ENCODE data around the gene TARS3.
A peak's percentile ranks its signal among the peaks of the same experiment; 100 is the strongest.
"Not testable (repeated sequence)": the region's sequence is repeated elsewhere in the genome, so short reads cannot be mapped to it uniquely, and the experiment has no call there.

The TARS3 gene

GRCh38 chr15:101654171-101654570, 70.1 kb downstream of the TARS3 start:
- DNase-seq (ENCODE audit: low read depth) = no peak

GRCh38 chr15:101652786-101653430, 71.4 kb downstream of the TARS3 start:
- peak; percentile 24 for DNase-seq (ENCODE audit: low read depth)

- DNase-seq (ENCODE audit: low read depth) = peak; percentile 92
Observed at GRCh38 chr15:101652098-101652785, 72.0 kb downstream of the TARS3 start, which contains the start of gene TM2D3. Gene TM2D3 (minus strand): TSS chr15:101652381. CDS start chr15:101652361, 20 bp downstream.

- no peak for DNase-seq (ENCODE audit: low read depth)
Observed at GRCh38 chr15:101651554-101652097, 72.6 kb downstream of the TARS3 start.

- no peak for DNase-seq (ENCODE audit: low read depth)
Observed at GRCh38 chr15:101650145-101650544, 74.1 kb downstream of the TARS3 start.

DNA sequence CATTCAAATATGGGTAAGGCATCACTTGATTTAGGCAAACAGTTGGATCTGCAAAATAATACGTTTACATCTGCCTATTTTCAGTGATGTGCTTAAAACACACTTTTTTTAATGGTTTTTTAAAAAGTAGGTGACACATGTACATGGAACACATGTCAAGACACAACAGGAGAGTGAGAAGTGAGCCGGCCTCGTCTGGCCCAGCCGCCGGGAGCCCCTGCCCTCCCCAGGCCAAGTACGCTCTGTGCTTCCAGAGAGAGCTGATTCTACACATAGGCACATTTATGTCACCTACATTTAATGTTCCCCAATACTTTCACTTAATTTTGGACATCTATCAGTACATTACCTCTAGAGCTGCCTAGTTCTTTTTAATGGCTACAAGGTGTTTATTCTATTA, 75.9 kb downstream of the TARS3 start:
- no peak for DNase-seq (ENCODE audit: low read depth)

GRCh38 chr15:101647251-101647650, 77.0 kb downstream of the TARS3 start:
- DNase-seq (ENCODE audit: low read depth) = no peak

DNA sequence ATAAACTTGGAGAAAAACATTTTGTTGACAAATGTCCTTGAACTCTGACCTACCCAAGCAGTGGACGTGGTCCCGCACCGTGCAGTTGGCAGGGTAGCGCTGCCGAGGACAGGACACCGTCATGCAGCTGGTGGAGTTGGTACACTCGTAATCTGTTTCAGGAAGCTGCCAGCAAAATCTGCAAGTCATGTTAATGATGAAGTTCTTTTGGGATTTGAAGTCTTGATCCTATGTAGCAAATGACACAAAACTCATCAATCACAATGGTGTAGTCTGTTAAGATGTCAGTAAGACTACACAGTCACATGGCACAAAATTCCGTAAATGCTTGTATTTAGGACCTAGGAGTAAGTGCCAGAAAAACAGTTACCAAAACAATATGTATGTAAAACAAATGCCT, 77.6 kb downstream of the TARS3 start:
- peak; percentile 34 for DNase-seq (ENCODE audit: low read depth)

DNA sequence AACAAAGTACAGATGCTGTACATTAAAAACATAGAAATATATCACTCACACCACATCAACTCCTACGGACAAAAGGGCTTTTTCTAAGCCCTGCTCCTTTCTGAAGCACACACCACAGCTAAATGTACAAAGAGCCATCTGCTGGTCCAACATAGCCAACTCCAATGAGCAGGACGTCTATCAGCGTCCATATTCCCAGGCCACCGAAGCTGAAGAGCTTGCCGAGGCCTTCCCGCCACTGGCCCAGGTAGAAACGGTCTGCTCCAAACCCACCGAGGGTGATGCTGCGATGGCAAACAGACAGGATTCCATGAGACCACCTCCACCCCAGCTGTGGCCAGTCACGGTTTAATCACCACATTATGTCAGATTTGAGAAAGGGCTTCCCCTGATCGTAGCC, 81.9 kb downstream of the TARS3 start:
- DNase-seq (ENCODE audit: low read depth) = no peak

DNA sequence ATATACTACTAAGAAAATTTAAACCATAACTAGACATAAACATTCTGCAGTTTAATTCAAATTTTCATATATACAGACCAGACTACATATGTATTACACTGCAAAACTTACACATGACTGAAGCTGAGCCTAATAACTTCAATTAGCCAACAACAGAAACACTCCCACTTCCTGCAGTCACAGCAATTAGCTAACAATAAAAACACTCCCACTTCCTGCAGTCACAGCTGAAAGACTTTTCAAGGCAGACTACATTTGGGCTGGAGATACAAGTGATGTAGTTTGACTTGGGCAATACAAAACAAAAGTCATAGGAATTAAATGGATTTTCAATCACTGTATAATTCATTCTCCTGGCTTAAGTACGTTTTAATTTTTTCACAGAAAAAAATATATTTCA, 82.4 kb downstream of the TARS3 start:
- DNase-seq (ENCODE audit: low read depth) = peak; percentile 42

DNA sequence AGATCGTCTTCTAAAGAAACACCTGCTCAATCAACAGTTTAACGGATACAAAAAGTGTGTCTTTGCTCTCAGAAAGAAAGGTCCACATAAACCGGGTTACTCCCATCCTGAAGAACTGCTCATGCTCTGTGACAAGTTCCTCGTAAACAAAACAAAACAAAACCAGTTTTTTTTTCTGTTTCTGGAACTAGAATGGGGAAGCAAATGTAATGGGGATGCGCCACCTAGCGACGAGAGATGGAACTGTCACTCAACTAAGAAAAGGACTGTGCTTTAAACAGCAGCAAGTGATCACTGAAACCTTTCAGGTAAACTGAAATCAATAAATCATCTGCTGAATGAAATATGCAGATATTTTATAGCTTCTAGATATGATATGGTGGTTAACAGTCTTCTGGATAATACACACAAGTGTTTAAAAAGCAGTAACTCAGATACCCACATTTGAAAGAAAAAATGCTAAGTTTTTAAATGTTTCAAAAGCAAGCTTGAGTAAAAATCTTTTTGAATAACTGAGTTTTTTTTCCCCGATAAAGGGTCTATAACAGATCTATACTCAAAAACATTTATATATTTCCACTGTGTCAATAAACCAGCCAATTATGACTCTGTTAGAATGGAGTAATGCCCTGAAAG, 83.0 kb downstream of the TARS3 start:
- DNase-seq (ENCODE audit: low read depth) = peak; percentile 63

DNA sequence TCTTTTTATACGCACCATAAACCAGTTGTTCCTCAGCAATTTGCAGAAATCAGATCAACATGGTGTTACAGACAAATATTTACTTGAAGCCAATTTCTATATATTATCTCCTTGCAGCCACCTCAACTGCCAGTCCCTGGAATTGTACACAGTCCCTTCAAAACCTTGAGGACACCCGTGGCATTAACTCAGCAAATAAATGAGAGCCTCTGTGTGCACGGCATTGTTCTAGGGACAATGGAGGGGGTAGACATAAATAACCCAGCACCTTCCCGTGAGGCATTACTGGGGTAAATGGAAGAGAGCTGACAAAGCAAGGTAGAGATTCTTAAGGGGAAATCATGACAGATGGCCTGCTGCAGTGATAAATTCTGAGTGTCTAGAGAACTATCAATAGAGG, 84.6 kb downstream of the TARS3 start:
- DNase-seq (ENCODE audit: low read depth) = no peak

DNA sequence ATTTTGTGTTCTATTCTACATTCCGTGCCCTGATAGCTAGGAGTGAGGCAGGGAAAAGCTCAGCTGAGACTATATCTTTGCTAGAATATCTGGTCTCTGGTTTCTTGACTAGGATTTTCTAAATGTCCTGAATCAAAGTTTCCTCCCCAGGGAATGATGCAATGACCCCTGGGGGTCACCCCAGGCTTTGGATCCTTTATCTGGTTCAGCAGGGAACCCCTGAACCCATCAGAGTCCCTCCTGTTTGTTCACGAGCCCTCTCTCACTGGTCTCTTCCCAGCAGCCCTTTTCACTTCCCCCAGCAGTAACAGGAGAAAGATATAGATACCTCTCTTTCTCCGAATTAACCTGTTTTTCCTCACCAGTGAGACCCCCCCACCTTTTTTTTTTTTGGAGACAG, 86.4 kb downstream of the TARS3 start:
- no peak for DNase-seq (ENCODE audit: low read depth)

- DNase-seq (ENCODE audit: low read depth) = no peak
Observed at GRCh38 chr15:101637516-101637915, 86.8 kb downstream of the TARS3 start.

- no peak for DNase-seq (ENCODE audit: low read depth)
Observed at GRCh38 chr15:101637038-101637437, 87.2 kb downstream of the TARS3 start.

DNA sequence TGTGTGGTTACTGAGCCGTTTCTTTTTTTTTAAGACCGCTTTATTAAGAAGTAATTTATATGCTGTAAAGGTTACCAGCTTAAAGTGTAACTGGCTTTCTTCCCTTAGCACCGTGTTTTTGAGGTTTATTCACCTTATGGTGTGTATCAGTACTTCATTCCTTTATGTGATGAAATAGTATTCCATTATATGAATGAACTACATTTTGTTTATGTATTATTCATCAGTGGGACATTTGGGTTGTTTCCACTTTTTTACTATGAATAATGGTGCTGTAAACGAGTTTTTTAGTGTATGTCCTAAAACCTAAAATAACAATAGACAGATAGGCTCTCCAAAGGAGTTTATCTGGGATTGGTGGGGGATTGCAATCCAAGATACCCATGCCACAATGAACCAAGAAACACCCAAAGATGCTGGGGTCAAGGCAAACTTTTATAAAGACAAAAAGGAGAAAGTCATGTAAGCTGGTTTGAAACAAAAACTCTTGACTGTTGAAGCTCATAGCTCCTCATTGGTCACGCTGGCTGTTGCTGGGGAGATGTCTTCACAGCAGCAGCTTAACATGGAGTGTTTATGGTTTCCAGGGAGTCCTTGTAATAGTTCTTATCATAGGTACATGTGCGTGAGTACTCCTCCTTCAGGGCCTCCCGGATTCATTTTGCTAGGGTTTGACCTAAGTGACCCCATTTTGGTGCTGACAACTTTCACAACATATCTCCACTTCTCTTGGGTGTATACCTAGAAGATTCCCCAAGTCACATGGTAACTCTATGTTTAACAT, 88.1 kb downstream of the TARS3 start:
- DNase-seq (ENCODE audit: low read depth) = no peak

GRCh38 chr15:101633356-101633755, 90.9 kb downstream of the TARS3 start:
- DNase-seq (ENCODE audit: low read depth) = no peak

DNA sequence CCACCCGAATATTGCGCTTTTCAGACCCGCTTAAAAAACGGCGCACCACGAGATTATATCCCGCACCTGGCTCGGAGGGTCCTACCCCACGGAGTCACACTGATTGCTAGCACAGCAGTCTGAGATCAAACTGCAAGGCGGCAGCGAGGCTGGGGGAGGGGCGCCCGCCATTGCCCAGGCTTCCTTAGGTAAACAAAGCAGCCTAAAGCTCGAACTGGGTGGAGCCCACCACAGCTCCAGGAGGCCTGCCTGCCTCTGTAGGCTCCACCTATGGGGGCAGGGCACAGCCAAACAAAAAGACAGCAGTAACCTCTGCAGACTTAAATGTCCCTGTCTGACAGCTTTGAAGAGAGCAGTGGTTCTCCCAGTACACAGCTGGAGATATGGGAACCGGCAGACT, 97.5 kb downstream of the TARS3 start:
- DNase-seq (ENCODE audit: low read depth) = not testable (repeated sequence)

DNA sequence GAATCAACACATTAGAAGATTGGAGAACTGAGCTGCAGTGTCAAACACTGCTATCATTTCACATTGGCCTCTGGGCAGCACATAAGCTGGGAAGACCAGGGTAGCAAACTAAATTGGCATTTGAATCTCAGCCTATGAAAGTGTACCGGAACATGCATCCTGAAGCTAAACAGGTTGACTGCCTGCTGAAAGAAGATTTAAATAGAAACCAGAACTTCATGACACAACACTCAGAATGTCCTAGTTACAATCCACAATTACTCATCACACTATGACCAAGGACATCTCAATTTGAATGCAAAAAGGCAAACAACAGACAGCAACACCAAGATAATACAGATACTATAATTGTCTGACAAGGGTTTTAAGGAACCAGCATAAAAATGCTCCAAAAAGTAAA, 98.3 kb downstream of the TARS3 start:
- peak; percentile 44 for DNase-seq (ENCODE audit: low read depth)

- DNase-seq (ENCODE audit: low read depth) = no peak
Observed at GRCh38 chr15:101625184-101625583, 99.1 kb downstream of the TARS3 start.

GRCh38 chr15:101623367-101624304, 100.6 kb downstream of the TARS3 start:
- DNase-seq (ENCODE audit: low read depth) = no peak

All from EH (cell line).